Left ventricle myocardium inferior (tissue), 1 donor: ENCODE measurements around the gene DSCAML1. TPM values are rescaled to one million over a fixed set of nuclear protein-coding genes. Genes with fewer than 3 reads are reported as not detected.

Experiments
- DNase-seq: peaks from one replicate; pipeline ENCODE4 v3.0.0-alpha.2; 2020
- H3K27ac ChIP-seq: fragments of 200-600 bp; replicated peaks from 2 replicates; pipeline ENCODE4 v1.8.0; 2021
- H3K27me3 ChIP-seq: fragments of 200-600 bp; 2 replicates; pipeline ENCODE4 v1.8.0; 2021; ENCODE audit warnings: low read depth
- H3K36me3 ChIP-seq: fragments of 200-600 bp; 2 replicates; pipeline ENCODE4 v1.8.0; 2021
- H3K4me1 ChIP-seq: fragments of 200-600 bp; 2 replicates; pipeline ENCODE4 v1.8.0; 2021
- H3K4me3 ChIP-seq: fragments of 200-600 bp; 2 replicates; pipeline ENCODE4 v1.8.0; 2021; ENCODE audit warnings: mild to moderate bottlenecking, moderate library complexity
- H3K9me3 ChIP-seq: fragments of 200-600 bp; replicated peaks from 2 replicates; pipeline ENCODE4 v1.8.0; 2021
- CTCF ChIP-seq: fragments of 200-600 bp; IDR thresholded peaks from 2 replicates; pipeline ENCODE4 v1.8.0; 2021; ENCODE audit warnings: antibody characterized with exemption, mild to moderate bottlenecking, borderline replicate concordance
- intact Hi-C: fragments of 100-400 bp; cut with micrococcal nuclease; formaldehyde crosslinking; loops from one replicate; pipeline ENCODE4 v1.11.0; 2022
- total RNA-seq: library from RNA; stranded (reverse); fragmentation: NEBNext Ultra II Directional; extraction: Animal tissue kit (Norgen Biotek cat#: 25700); gene quantifications from one replicate; pipeline ENCODE4 v1.2.1, GENCODE V29; 2021
- donor health status: DM: no; HTN: yes; CAD: no; lungs with severe emphysema.

The DSCAML1 gene
- total RNA-seq, 1 donor from 2014 or later, result 0.19 TPM

GRCh38 chr11:117392979-117393378 lies 404.0 kb downstream of the DSCAML1 start:
- H3K27ac ChIP-seq, result no peak overlapping the region
- H3K36me3 ChIP-seq, result peaks cover 84% of the 10 kb centered on the region
- H3K4me1 ChIP-seq, result no peaks in the 10 kb centered on the region
- H3K9me3 ChIP-seq, result peaks cover under 1% of the 10 kb centered on the region
- H3K4me3 ChIP-seq, result no peak overlapping the region
- no peaks in the 10 kb centered on the region for H3K27me3 ChIP-seq
- DNase-seq, result no peak
- intact Hi-C loops, result no loop called here
- no peak for TF ChIP-seq CTCF

GRCh38 chr11:117392001-117392690 lies 404.9 kb downstream of the DSCAML1 start:
- no peak overlapping the region for H3K4me3 ChIP-seq
- H3K27me3 ChIP-seq, result no peaks in the 10 kb centered on the region
- intact Hi-C loops, result no loop called here
- DNase-seq, result no peak
- H3K9me3 ChIP-seq, result no peaks in the 10 kb centered on the region
- no peak overlapping the region for H3K27ac ChIP-seq
- TF ChIP-seq CTCF, result no peak
- no peaks in the 10 kb centered on the region for H3K4me1 ChIP-seq
- peaks cover 84% of the 10 kb centered on the region for H3K36me3 ChIP-seq

DNA sequence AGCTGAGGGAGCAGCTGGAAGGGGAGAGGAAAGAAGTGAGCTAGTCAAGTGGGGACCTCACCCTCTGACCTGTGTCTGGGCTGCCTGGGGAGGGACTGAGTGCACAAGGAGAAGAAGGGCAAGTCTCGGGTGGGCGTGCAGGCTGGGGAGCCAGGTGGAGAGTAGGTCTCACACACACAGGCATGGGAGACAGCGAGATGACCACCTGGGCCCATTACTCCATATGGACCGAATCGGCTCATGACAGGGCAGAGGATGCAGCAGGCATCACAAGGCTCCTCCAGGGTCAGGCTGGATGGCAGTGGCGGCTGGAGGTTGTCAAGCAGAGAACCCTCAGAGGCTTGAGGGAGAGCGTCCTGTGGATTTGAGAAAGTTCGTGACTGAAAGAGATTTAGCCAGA lies 405.8 kb downstream of the DSCAML1 start:
- Histone ChIP-seq H3K4me1 (no peaks in the 10 kb centered on the region), H3K36me3 (peaks cover 83% of the 10 kb centered on the region), H3K27ac (no peak overlapping the region), H3K27me3 (no peaks in the 10 kb centered on the region), H3K9me3 (no peaks in the 10 kb centered on the region), H3K4me3 (no peak overlapping the region)
- DNase-seq, result no peak
- intact Hi-C loops, result no loop called here
- no peak for TF ChIP-seq CTCF

- no peak overlapping the region for H3K4me3 ChIP-seq
- peaks cover 82% of the 10 kb centered on the region for H3K36me3 ChIP-seq
- no peak for DNase-seq
- H3K4me1 ChIP-seq, result no peaks in the 10 kb centered on the region
- intact Hi-C loops, result no loop called here
- no peaks in the 10 kb centered on the region for H3K27me3 ChIP-seq
- H3K9me3 ChIP-seq, result no peaks in the 10 kb centered on the region
- no peak overlapping the region for H3K27ac ChIP-seq
- TF ChIP-seq CTCF, result no peak
Measured at GRCh38 chr11:117390743-117391142, 406.3 kb downstream of the DSCAML1 start.

- H3K4me1 ChIP-seq, result no peaks in the 10 kb centered on the region
- H3K27ac ChIP-seq, result no peak overlapping the region
- no peak for DNase-seq
- H3K9me3 ChIP-seq, result no peaks in the 10 kb centered on the region
- peaks cover 76% of the 10 kb centered on the region for H3K36me3 ChIP-seq
- no peak for TF ChIP-seq CTCF
- H3K27me3 ChIP-seq, result no peaks in the 10 kb centered on the region
- intact Hi-C loops, result no loop called here
- H3K4me3 ChIP-seq, result no peak overlapping the region
Measured at GRCh38 chr11:117387992-117388755, 408.8 kb downstream of the DSCAML1 start.
